ENCODE results near the gene TNFRSF8.

DNA sequence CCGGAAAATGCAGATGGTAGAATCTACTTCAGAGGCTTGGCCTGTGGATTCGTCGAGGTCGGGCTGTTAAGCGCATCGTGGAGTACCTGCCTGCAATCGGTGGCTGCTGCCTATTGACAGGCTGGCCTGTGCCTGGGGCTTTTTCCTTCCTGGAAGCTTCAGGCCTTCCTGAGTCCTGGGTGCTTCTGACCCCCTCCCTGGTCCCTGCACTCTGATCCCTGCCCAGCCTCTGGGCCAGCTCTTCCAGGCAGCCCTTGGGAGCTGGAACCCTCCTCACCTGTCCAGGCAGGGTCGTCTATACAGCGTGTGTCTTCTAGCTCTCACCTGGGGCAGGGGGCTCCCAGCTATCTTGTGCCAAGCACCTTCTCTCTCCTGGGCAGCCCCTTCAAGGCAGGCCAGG, 63.7 kb downstream of the TNFRSF8 start:
- TF ChIP-seq POLR2A (IDR thresholded peaks at IDR 0.05) (no peak), POLR2AphosphoS5 (IDR thresholded peaks at IDR 0.05) (no peak)
- TF ChIP-seq, protein P1, sequence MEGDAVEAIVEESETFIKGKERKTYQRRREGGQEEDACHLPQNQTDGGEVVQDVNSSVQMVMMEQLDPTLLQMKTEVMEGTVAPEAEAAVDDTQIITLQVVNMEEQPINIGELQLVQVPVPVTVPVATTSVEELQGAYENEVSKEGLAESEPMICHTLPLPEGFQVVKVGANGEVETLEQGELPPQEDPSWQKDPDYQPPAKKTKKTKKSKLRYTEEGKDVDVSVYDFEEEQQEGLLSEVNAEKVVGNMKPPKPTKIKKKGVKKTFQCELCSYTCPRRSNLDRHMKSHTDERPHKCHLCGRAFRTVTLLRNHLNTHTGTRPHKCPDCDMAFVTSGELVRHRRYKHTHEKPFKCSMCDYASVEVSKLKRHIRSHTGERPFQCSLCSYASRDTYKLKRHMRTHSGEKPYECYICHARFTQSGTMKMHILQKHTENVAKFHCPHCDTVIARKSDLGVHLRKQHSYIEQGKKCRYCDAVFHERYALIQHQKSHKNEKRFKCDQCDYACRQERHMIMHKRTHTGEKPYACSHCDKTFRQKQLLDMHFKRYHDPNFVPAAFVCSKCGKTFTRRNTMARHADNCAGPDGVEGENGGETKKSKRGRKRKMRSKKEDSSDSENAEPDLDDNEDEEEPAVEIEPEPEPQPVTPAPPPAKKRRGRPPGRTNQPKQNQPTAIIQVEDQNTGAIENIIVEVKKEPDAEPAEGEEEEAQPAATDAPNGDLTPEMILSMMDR (IDR thresholded peaks at IDR 0.05) = no peak
